HL-60 (cell line): ENCODE data around the gene THBS3.

Source experiments
- DNase-seq, 2 experiments: peaks; one replicate each; pipeline ENCODE4 v3.0.0-alpha.2; 2010 to 2020; ENCODE audit warnings: low read depth in 1 of 2, low spot score in 1 of 2
- H3K27ac ChIP-seq: fragments of 250-450 bp; sonication (Bioruptor Pico); replicated peaks from 2 replicates; pipeline ENCODE4 v1.5.1; 2020; ENCODE audit warnings: mild to moderate bottlenecking, moderate library complexity
- H3K27me3 ChIP-seq: fragments of 250-450 bp; sonication (Bioruptor Pico); 2 replicates; pipeline ENCODE4 v1.5.1; 2021; ENCODE audit warnings: mild to moderate bottlenecking, moderate library complexity; ENCODE audit not compliant: insufficient read depth, poor library complexity, severe bottlenecking
- H3K4me3 ChIP-seq: replicated peaks from 2 replicates; pipeline ENCODE4 v1.5.1; 2011; ENCODE audit warnings: mild to moderate bottlenecking, control low read depth, low read length; ENCODE audit not compliant: insufficient read depth
- GABPA ChIP-seq: IDR thresholded peaks from 2 replicates; pipeline ENCODE4 v1.6.1; 2012; ENCODE audit warnings: low read depth
- POLR2AphosphoS5 ChIP-seq: IDR thresholded peaks from 2 replicates; pipeline ENCODE4 v1.6.1; 2012; ENCODE audit warnings: low read depth
- SPI1 ChIP-seq: IDR thresholded peaks from 2 replicates; pipeline ENCODE4 v1.6.1; 2012; ENCODE audit warnings: low read depth, mild to moderate bottlenecking, borderline replicate concordance
- TF ChIP-seq, protein P1 (sequence below): IDR thresholded peaks from 2 replicates; pipeline ENCODE4 v1.6.1; 2012; ENCODE audit warnings: low read depth; ENCODE audit not compliant: insufficient replicate concordance
- TF ChIP-seq, protein P2 (sequence below): IDR thresholded peaks from one replicate; pipeline ENCODE4 v1.5.1; 2011; ENCODE audit warnings: low read length, control low read depth, inconsistent platforms; ENCODE audit not compliant: insufficient read depth

THBS3 gene

DNA sequence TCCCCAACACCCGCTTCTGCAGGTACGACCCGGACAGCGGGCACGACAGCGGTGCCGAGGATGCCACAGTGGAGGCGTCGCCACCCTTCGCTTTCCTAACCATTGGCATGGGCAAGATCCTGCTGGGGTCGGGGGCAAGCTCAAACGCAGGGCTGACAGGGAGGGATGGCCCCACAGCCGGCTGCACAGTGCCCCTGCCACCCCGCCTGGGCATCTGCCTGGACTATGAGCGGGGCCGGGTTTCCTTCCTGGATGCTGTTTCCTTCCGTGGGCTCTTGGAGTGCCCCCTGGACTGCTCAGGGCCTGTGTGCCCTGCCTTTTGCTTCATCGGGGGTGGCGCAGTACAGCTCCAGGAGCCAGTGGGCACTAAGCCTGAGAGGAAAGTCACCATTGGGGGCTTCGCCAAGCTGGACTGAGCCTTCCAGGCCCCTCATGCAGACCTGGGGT is 23.9 kb downstream of the THBS3 start:
- TF ChIP-seq, protein P1, sequence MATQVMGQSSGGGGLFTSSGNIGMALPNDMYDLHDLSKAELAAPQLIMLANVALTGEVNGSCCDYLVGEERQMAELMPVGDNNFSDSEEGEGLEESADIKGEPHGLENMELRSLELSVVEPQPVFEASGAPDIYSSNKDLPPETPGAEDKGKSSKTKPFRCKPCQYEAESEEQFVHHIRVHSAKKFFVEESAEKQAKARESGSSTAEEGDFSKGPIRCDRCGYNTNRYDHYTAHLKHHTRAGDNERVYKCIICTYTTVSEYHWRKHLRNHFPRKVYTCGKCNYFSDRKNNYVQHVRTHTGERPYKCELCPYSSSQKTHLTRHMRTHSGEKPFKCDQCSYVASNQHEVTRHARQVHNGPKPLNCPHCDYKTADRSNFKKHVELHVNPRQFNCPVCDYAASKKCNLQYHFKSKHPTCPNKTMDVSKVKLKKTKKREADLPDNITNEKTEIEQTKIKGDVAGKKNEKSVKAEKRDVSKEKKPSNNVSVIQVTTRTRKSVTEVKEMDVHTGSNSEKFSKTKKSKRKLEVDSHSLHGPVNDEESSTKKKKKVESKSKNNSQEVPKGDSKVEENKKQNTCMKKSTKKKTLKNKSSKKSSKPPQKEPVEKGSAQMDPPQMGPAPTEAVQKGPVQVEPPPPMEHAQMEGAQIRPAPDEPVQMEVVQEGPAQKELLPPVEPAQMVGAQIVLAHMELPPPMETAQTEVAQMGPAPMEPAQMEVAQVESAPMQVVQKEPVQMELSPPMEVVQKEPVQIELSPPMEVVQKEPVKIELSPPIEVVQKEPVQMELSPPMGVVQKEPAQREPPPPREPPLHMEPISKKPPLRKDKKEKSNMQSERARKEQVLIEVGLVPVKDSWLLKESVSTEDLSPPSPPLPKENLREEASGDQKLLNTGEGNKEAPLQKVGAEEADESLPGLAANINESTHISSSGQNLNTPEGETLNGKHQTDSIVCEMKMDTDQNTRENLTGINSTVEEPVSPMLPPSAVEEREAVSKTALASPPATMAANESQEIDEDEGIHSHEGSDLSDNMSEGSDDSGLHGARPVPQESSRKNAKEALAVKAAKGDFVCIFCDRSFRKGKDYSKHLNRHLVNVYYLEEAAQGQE: no peak
- TF ChIP-seq SPI1: no peak
- no peak for TF ChIP-seq POLR2AphosphoS5
- TF ChIP-seq, protein P2, sequence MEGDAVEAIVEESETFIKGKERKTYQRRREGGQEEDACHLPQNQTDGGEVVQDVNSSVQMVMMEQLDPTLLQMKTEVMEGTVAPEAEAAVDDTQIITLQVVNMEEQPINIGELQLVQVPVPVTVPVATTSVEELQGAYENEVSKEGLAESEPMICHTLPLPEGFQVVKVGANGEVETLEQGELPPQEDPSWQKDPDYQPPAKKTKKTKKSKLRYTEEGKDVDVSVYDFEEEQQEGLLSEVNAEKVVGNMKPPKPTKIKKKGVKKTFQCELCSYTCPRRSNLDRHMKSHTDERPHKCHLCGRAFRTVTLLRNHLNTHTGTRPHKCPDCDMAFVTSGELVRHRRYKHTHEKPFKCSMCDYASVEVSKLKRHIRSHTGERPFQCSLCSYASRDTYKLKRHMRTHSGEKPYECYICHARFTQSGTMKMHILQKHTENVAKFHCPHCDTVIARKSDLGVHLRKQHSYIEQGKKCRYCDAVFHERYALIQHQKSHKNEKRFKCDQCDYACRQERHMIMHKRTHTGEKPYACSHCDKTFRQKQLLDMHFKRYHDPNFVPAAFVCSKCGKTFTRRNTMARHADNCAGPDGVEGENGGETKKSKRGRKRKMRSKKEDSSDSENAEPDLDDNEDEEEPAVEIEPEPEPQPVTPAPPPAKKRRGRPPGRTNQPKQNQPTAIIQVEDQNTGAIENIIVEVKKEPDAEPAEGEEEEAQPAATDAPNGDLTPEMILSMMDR: no peak
- TF ChIP-seq GABPA: no peak
- no peak overlapping the region for H3K27ac ChIP-seq

DNA sequence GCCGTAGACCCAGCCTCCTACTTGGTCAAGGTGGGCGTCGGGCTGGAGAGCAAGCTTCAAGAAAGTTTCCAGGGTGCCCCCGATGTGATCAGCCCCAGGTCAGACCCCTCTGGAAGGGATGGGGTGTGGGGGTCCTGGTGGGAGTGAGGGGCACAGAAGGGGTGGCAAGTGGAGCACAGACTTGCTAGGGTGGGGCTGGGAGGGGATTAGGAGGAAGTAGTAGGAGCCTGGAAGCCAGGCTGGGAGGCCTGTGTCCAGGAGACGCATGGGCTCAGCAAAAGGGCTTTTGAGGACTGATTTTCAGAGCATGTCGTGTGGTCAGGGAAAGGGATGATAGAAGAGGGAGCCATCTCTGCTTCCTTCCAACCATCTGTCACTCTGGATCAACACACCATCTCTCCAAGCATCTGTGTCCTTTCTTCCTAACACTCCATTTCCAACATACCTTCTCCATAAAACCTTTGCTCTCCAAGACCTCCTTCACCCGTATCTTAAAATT is 25.6 kb downstream of the THBS3 start:
- DNase-seq: no peak
- no peak overlapping the region for H3K4me3 ChIP-seq
- H3K27ac ChIP-seq: no peak overlapping the region
- no peaks in the 10 kb centered on the region for H3K27me3 ChIP-seq
- TF ChIP-seq, protein P1: no peak
- TF ChIP-seq POLR2AphosphoS5 (no peak), SPI1 (no peak), GABPA (no peak)
- TF ChIP-seq, protein P2: no peak

More for the DNA sequence above, 23.9 kb downstream of the THBS3 start:
- Histone ChIP-seq H3K4me3 (no peak overlapping the region), H3K27me3 (no peaks in the 10 kb centered on the region)
- DNase-seq: no peak

GRCh38 chr1:155181371-155182051 is 26.2 kb downstream of the THBS3 start:
- no peaks in the 10 kb centered on the region for H3K27me3 ChIP-seq
- TF ChIP-seq POLR2AphosphoS5 (no peak), GABPA (no peak), SPI1 (no peak)
- TF ChIP-seq, protein P1: no peak
- TF ChIP-seq, protein P2: no peak
- no peak overlapping the region for H3K4me3 ChIP-seq
- no peak overlapping the region for H3K27ac ChIP-seq
- DNase-seq: no peak
